GM23338 (cell line): Measurements from ENCODE around the gene RBCK1. TPM values are rescaled to one million over a fixed set of nuclear protein-coding genes. Genes with fewer than 3 reads are reported as not detected.

ENCODE experiments used
- ATAC-seq: fragments of 200-7000 bp; cut with Tn5 transposase; 3 replicates; pipeline ENCODE4 v1.9.1; 2020
- DNase-seq: peaks from one replicate; pipeline ENCODE4 v3.0.0-alpha.2; 2015; ENCODE audit warnings: low spot score
- H2AFZ ChIP-seq: fragments of 200-600 bp; sonication (generic); 2 replicates; pipeline ENCODE4 v1.8.0; 2016; ENCODE audit warnings: antibody characterized with exemption, mild to moderate bottlenecking, moderate library complexity
- H3F3A ChIP-seq: fragments of 200-600 bp; sonication (generic); replicated peaks from 2 replicates; pipeline ENCODE4 v1.8.0; 2017; ENCODE audit warnings: antibody characterized with exemption, mixed run types, low read depth
- H3K27ac ChIP-seq: fragments of 200-600 bp; sonication (generic); 2 replicates; pipeline ENCODE4 v1.6.1; 2016; ENCODE audit warnings: low read depth
- H3K27me3 ChIP-seq: fragments of 200-600 bp; sonication (generic); 2 replicates; pipeline ENCODE4 v1.8.0; 2016; ENCODE audit warnings: mild to moderate bottlenecking, mixed run types, moderate library complexity; ENCODE audit not compliant: insufficient read depth
- H3K36me3 ChIP-seq: fragments of 200-600 bp; sonication (generic); 2 replicates; pipeline ENCODE4 v1.8.0; 2016; ENCODE audit warnings: mild to moderate bottlenecking; ENCODE audit not compliant: insufficient read depth
- H3K4me1 ChIP-seq: fragments of 200-600 bp; sonication (generic); 2 replicates; pipeline ENCODE4 v1.8.0; 2016; ENCODE audit warnings: mild to moderate bottlenecking, moderate library complexity; ENCODE audit not compliant: insufficient read depth
- H3K4me2 ChIP-seq: fragments of 200-600 bp; sonication (generic); 2 replicates; pipeline ENCODE4 v1.7.1; 2017; ENCODE audit warnings: mixed run types
- H3K4me3 ChIP-seq: fragments of 200-600 bp; sonication (generic); 2 replicates; pipeline ENCODE4 v1.6.1; 2016; ENCODE audit warnings: mixed run types
- H3K79me2 ChIP-seq: fragments of 200-600 bp; sonication (generic); replicated peaks from 2 replicates; pipeline ENCODE4 v1.8.0; 2017; ENCODE audit warnings: mild to moderate bottlenecking; ENCODE audit not compliant: insufficient read depth
- H3K9me2 ChIP-seq: fragments of 200-600 bp; sonication (generic); 2 replicates; pipeline ENCODE4 v1.8.0; 2017; ENCODE audit not compliant: insufficient read depth
- H4K20me1 ChIP-seq: fragments of 200-600 bp; sonication (generic); replicated peaks from 2 replicates; pipeline ENCODE4 v1.8.0; 2017; ENCODE audit warnings: mild to moderate bottlenecking; ENCODE audit not compliant: insufficient read depth
- H3K27ac Mint-ChIP-seq: 2 replicates; pipeline ENCODE4 v1.8.0; 2020; ENCODE audit warnings: inconsistent platforms, mild to moderate bottlenecking, moderate library complexity, mixed read lengths
- H3K27me3 Mint-ChIP-seq: 3 replicates; pipeline ENCODE4 v1.8.0; 2022; ENCODE audit warnings: low read depth, mild to moderate bottlenecking, moderate library complexity, mixed read lengths, inconsistent platforms; ENCODE audit not compliant: insufficient read depth, poor library complexity
- H3K36me3 Mint-ChIP-seq: 3 replicates; pipeline ENCODE4 v1.8.0; 2021; ENCODE audit warnings: low read depth, mild to moderate bottlenecking, inconsistent platforms, moderate library complexity, mixed read lengths
- H3K4me1 Mint-ChIP-seq: 3 replicates; pipeline ENCODE4 v1.8.0; 2020; ENCODE audit warnings: mild to moderate bottlenecking, inconsistent platforms, mixed read lengths
- H3K4me3 Mint-ChIP-seq: 3 replicates; pipeline ENCODE4 v1.8.0; 2021; ENCODE audit warnings: moderate library complexity, mild to moderate bottlenecking, inconsistent platforms, mixed read lengths
- H3K9me3 Mint-ChIP-seq: 3 replicates; pipeline ENCODE4 v1.8.0; 2020; ENCODE audit warnings: moderate library complexity, mild to moderate bottlenecking, inconsistent platforms, mixed read lengths
- CTCF ChIP-seq, 2 experiments: fragments of 200-600 bp in 1 of 2; sonication (generic) in 1 of 2; conservative IDR thresholded peaks; 2 replicates each; pipeline versions ENCODE4 v1.5.1 to v1.6.1; 2016 to 2017; ENCODE audit warnings: antibody characterized with exemption in 2 of 2, low read depth in 2 of 2, mild to moderate bottlenecking in 2 of 2, moderate library complexity in 1 of 2
- ETS1 ChIP-seq: IDR thresholded peaks from 2 replicates; pipeline ENCODE4 v1.6.1; 2016; ENCODE audit warnings: antibody characterized with exemption
- EZH2 ChIP-seq: fragments of 200-600 bp; sonication (generic); IDR thresholded peaks from one replicate; pipeline ENCODE4 v1.8.0; 2017; ENCODE audit warnings: antibody characterized with exemption, mild to moderate bottlenecking, low read depth; ENCODE audit not compliant: unreplicated experiment
- EZH2phosphoT487 ChIP-seq: fragments of 200-600 bp; sonication (generic); IDR thresholded peaks from one replicate; pipeline ENCODE4 v1.8.1; 2018; ENCODE audit warnings: antibody characterized with exemption; ENCODE audit not compliant: unreplicated experiment
- JUNB ChIP-seq: IDR thresholded peaks from one replicate; pipeline ENCODE4 v1.6.1; 2016; ENCODE audit warnings: antibody characterized with exemption; ENCODE audit not compliant: unreplicated experiment
- POLR2AphosphoS5 ChIP-seq: IDR thresholded peaks from 2 replicates; pipeline ENCODE4 v1.6.1; 2016; ENCODE audit warnings: antibody characterized with exemption, low read depth
- REST ChIP-seq: IDR thresholded peaks from one replicate; pipeline ENCODE4 v1.6.1; 2018; ENCODE audit warnings: antibody characterized with exemption; ENCODE audit not compliant: unreplicated experiment
- STAT1 ChIP-seq: IDR thresholded peaks from one replicate; pipeline ENCODE4 v1.6.1; 2016; ENCODE audit warnings: antibody characterized with exemption; ENCODE audit not compliant: unreplicated experiment
- ZNF114 ChIP-seq: fragments of 250-450 bp; sonication (Bioruptor Pico); IDR thresholded peaks from 2 replicates; pipeline ENCODE4 v1.5.0; 2020; ENCODE audit warnings: mild to moderate bottlenecking, moderate library complexity
- ZNF331 ChIP-seq: fragments of 250-450 bp; sonication (Bioruptor Pico); IDR thresholded peaks from 2 replicates; pipeline ENCODE4 v1.5.0; 2020; ENCODE audit warnings: low read depth, mild to moderate bottlenecking, moderate library complexity
- polyA plus RNA-seq: library from polyadenylated mRNA; unstranded; fragments of >200 nt; fragmentation: Nextera tagmentation; extraction: Ambion mirVana; gene quantifications from 2 replicates; pipeline ENCODE4 v1.2.1, GENCODE V29; 2016
- total RNA-seq: library from RNA; depleted of rRNA; stranded (reverse); fragments of >200 nt; shearing (Covaris generic); gene quantifications from 2 replicates; pipeline ENCODE4 v1.2.3, GENCODE V29; 2014

The RBCK1 gene
- total and polyA plus RNA-seq, 2 experiments from 2014 or later: 52.6 to 56.8 TPM

- Histone ChIP-seq H3F3A (no peaks in the 10 kb centered on the region), H3K27ac (no peak overlapping the region), H4K20me1 (no peaks in the 10 kb centered on the region; the same call in 1 of the 2 replicates), H3K9me2 (no peaks in the 10 kb centered on the region), H2AFZ (no peak overlapping the region), H3K4me3 (no peak overlapping the region), H3K4me1 (no peaks in the 10 kb centered on the region), H3K27me3 (no peaks in the 10 kb centered on the region), H3K79me2 (0 out of 2 replicates have a peak, but pooled peaks cover 3% of the 10 kb centered on the region), H3K4me2 (no peak overlapping the region), H3K36me3 (no peaks in the 10 kb centered on the region; the same call in 1 of the 2 replicates)
- ATAC-seq (no peak), DNase-seq (no peak)
- H3K36me3 Mint-ChIP-seq: peaks cover 62% of the 10 kb centered on the region
- H3K9me3 Mint-ChIP-seq: no peaks in the 10 kb centered on the region
- TF ChIP-seq POLR2AphosphoS5 (no peak), JUNB (no peak), ZNF331 (CRISPR knock-in tag) (no peak), EZH2phosphoT487 (no peak)
- H3K27ac Mint-ChIP-seq: no peak overlapping the region
- peaks cover 4% of the 10 kb centered on the region; the same call in 1 of the 3 replicates for H3K4me1 Mint-ChIP-seq
- peaks cover 6% of the 10 kb centered on the region for H3K27me3 Mint-ChIP-seq
- H3K4me3 Mint-ChIP-seq: no peak overlapping the region
These were observed 19.8 kb upstream of the RBCK1 start for GRCh38 chr20:388034-388994.

- Histone ChIP-seq H2AFZ (no peak overlapping the region), H3K36me3 (no peaks in the 10 kb centered on the region; the same call in 1 of the 2 replicates), H3F3A (no peaks in the 10 kb centered on the region), H3K27me3 (no peaks in the 10 kb centered on the region), H3K4me1 (no peaks in the 10 kb centered on the region), H4K20me1 (no peaks in the 10 kb centered on the region; the same call in 1 of the 2 replicates), H3K79me2 (no peaks in the 10 kb centered on the region), H3K9me2 (no peaks in the 10 kb centered on the region), H3K4me3 (no peak overlapping the region), H3K27ac (no peak overlapping the region), H3K4me2 (no peak overlapping the region)
- Mint-ChIP-seq H3K27me3 (peaks cover 3% of the 10 kb centered on the region), H3K4me1 (no peaks in the 10 kb centered on the region), H3K9me3 (no peaks in the 10 kb centered on the region), H3K27ac (no peak overlapping the region), H3K36me3 (peaks cover 67% of the 10 kb centered on the region), H3K4me3 (no peak overlapping the region)
- ATAC-seq (no peak), DNase-seq (no peak)
- TF ChIP-seq ZNF331 (CRISPR knock-in tag) (no peak), STAT1 (no peak), EZH2phosphoT487 (no peak), POLR2AphosphoS5 (no peak)
These were observed 18.9 kb upstream of the RBCK1 start for GRCh38 chr20:389220-389619.

- Mint-ChIP-seq H3K27ac (no peak overlapping the region), H3K4me3 (no peak overlapping the region), H3K9me3 (no peaks in the 10 kb centered on the region), H3K27me3 (peaks cover 3% of the 10 kb centered on the region), H3K4me1 (no peaks in the 10 kb centered on the region), H3K36me3 (peaks cover 63% of the 10 kb centered on the region)
- Histone ChIP-seq H3K4me2 (no peak overlapping the region), H4K20me1 (no peaks in the 10 kb centered on the region; the same call in 1 of the 2 replicates), H3K27me3 (no peaks in the 10 kb centered on the region), H3K36me3 (no peaks in the 10 kb centered on the region; the same call in 1 of the 2 replicates), H3K4me3 (no peak overlapping the region), H2AFZ (no peak overlapping the region), H3K9me2 (no peaks in the 10 kb centered on the region), H3F3A (no peaks in the 10 kb centered on the region), H3K79me2 (no peaks in the 10 kb centered on the region), H3K4me1 (no peaks in the 10 kb centered on the region), H3K27ac (no peak overlapping the region)
- ATAC-seq (no peak), DNase-seq (no peak)
- TF ChIP-seq POLR2AphosphoS5 (no peak), STAT1 (no peak), CTCF (conservative IDR thresholded peaks at IDR 0.05; ENCODE audit: low read depth in 2 of 2) (no peak), EZH2phosphoT487 (no peak), JUNB (no peak), EZH2 (no peak), REST (no peak), ZNF114 (CRISPR knock-in tag) (no peak), ETS1 (no peak)
These were observed 16.9 kb upstream of the RBCK1 start for GRCh38 chr20:391041-391711.
